Measurements from ENCODE around the gene PAQR5. TPM values are rescaled to one million over a fixed set of nuclear protein-coding genes. Genes with fewer than 3 reads are reported as not detected.

The PAQR5 gene
- total RNA-seq, 4 donors from 2014 or later = 19.4 to 30.5 (median 24.5) TPM

GRCh38 chr15:69392352-69392751 is 93.6 kb downstream of the PAQR5 start:
- no peaks in the 10 kb centered on the region for H3K27me3 ChIP-seq
- no peak for DNase-seq
- TF ChIP-seq CTCF (IDR thresholded peaks at IDR 0.05) = no peak
- TF ChIP-seq POLR2A (IDR thresholded peaks at IDR 0.05) = no peak
- no peak overlapping the region for H3K4me3 ChIP-seq
- H3K9me3 ChIP-seq = no peaks in the 10 kb centered on the region
- H3K36me3 ChIP-seq = no peaks in the 10 kb centered on the region
- peaks cover 0 to 7% (median 1%) of the 10 kb centered on the region in 4 donors for H3K4me1 ChIP-seq
- H3K27ac ChIP-seq = no peak overlapping the region

GRCh38 chr15:69393831-69394491 is 95.2 kb downstream of the PAQR5 start:
- H3K27me3 ChIP-seq = no peaks in the 10 kb centered on the region
- no peak overlapping the region for H3K4me3 ChIP-seq
- H3K4me1 ChIP-seq = peaks cover 0 to 7% (median 1%) of the 10 kb centered on the region in 4 donors
- DNase-seq = no peak
- H3K27ac ChIP-seq = no peak overlapping the region
- H3K36me3 ChIP-seq = no peaks in the 10 kb centered on the region
- H3K9me3 ChIP-seq = no peaks in the 10 kb centered on the region
- TF ChIP-seq CTCF (IDR thresholded peaks at IDR 0.05) (no peak), POLR2A (IDR thresholded peaks at IDR 0.05) (no peak)

GRCh38 chr15:69394556-69395282 is 96.0 kb downstream of the PAQR5 start:
- Histone ChIP-seq H3K27ac (no peak overlapping the region), H3K27me3 (no peaks in the 10 kb centered on the region)
- TF ChIP-seq CTCF (IDR thresholded peaks at IDR 0.05) (peak; percentile 62 to 94 (median 90)), POLR2A (IDR thresholded peaks at IDR 0.05) (no peak)

GRCh38 chr15:69395460-69395859 is 96.7 kb downstream of the PAQR5 start:
- Histone ChIP-seq H3K27me3 (no peaks in the 10 kb centered on the region), H3K36me3 (no peaks in the 10 kb centered on the region), H3K9me3 (no peaks in the 10 kb centered on the region), H3K4me1 (peaks cover 0 to 7% (median 1%) of the 10 kb centered on the region in 4 donors), H3K27ac (no peak overlapping the region), H3K4me3 (no peak overlapping the region)
- no peak for TF ChIP-seq CTCF (IDR thresholded peaks at IDR 0.05)
- no peak for TF ChIP-seq POLR2A (IDR thresholded peaks at IDR 0.05)
- no peak for DNase-seq

More at GRCh38 chr15:69394556-69395282, 96.0 kb downstream of the PAQR5 start:
- H3K4me1 ChIP-seq = peaks cover 0 to 7% (median 1%) of the 10 kb centered on the region in 4 donors
- H3K9me3 ChIP-seq = no peaks in the 10 kb centered on the region
- H3K36me3 ChIP-seq = no peaks in the 10 kb centered on the region
- DNase-seq = peak; percentile 73 to 91 (median 86)
- no peak overlapping the region for H3K4me3 ChIP-seq

GRCh38 chr15:69395991-69396390 is 97.3 kb downstream of the PAQR5 start:
- Histone ChIP-seq H3K4me3 (no peak overlapping the region), H3K36me3 (no peaks in the 10 kb centered on the region), H3K4me1 (peaks cover 0 to 7% (median 1%) of the 10 kb centered on the region in 4 donors), H3K27ac (no peak overlapping the region), H3K27me3 (no peaks in the 10 kb centered on the region), H3K9me3 (no peaks in the 10 kb centered on the region)
- TF ChIP-seq POLR2A (IDR thresholded peaks at IDR 0.05) (no peak), CTCF (IDR thresholded peaks at IDR 0.05) (no peak)
- DNase-seq = no peak
